HEK293 (cell line): ENCODE measurements around the gene SUPT5H.

Experiments used
- ATF2 ChIP-seq: fragments of 450-650 bp; formaldehyde crosslinking; IDR thresholded peaks from 2 replicates; pipeline ENCODE4 v1.5.1; 2016; ENCODE audit warnings: missing biosample characterization, missing genetic modification characterization, low read depth
- HIC1 ChIP-seq: fragments of 450-650 bp; formaldehyde crosslinking; IDR thresholded peaks from 2 replicates; pipeline ENCODE4 v1.5.1; 2016; ENCODE audit warnings: missing biosample characterization, missing genetic modification characterization
- HOXC10 ChIP-seq: sonication (generic); formaldehyde crosslinking; IDR thresholded peaks from 2 replicates; pipeline ENCODE4 v1.8.1; 2023; ENCODE audit warnings: mild to moderate bottlenecking, missing genetic modification reagents
- KLF1 ChIP-seq: fragments of 450-650 bp; formaldehyde crosslinking; IDR thresholded peaks from 2 replicates; pipeline ENCODE4 v1.5.1; 2016; ENCODE audit warnings: missing biosample characterization, missing genetic modification characterization
- MZF1 ChIP-seq: fragments of 450-650 bp; formaldehyde crosslinking; IDR thresholded peaks from 2 replicates; pipeline ENCODE4 v1.5.1; 2017; ENCODE audit warnings: missing biosample characterization, missing genetic modification characterization, borderline replicate concordance
- PATZ1 ChIP-seq: fragments of 450-650 bp; formaldehyde crosslinking; IDR thresholded peaks from 2 replicates; pipeline ENCODE4 v1.5.1; 2016; ENCODE audit warnings: missing biosample characterization, missing genetic modification characterization
- REST ChIP-seq: fragments of 450-650 bp; formaldehyde crosslinking; IDR thresholded peaks from 2 replicates; pipeline ENCODE4 v1.5.1; 2016; ENCODE audit warnings: missing biosample characterization, missing genetic modification characterization
- ZBTB26 ChIP-seq: fragments of 450-650 bp; formaldehyde crosslinking; optimal IDR thresholded peaks from 2 replicates; pipeline ENCODE3; 2016; ENCODE audit warnings: missing biosample characterization, mild to moderate bottlenecking, missing genetic modification characterization
- ZEB2 ChIP-seq: fragments of 450-650 bp; formaldehyde crosslinking; IDR thresholded peaks from 2 replicates; pipeline ENCODE4 v1.5.1; 2016; ENCODE audit warnings: missing biosample characterization, missing genetic modification characterization
- ZIC2 ChIP-seq: fragments of 450-650 bp; formaldehyde crosslinking; IDR thresholded peaks from 2 replicates; pipeline ENCODE4 v1.5.1; 2016; ENCODE audit warnings: missing biosample characterization, missing genetic modification characterization
- ZNF10 ChIP-seq: fragments of 450-650 bp; formaldehyde crosslinking; IDR thresholded peaks from 2 replicates; pipeline ENCODE4 v1.5.1; 2017; ENCODE audit warnings: missing biosample characterization, missing genetic modification characterization
- ZNF16 ChIP-seq: fragments of 450-650 bp; formaldehyde crosslinking; IDR thresholded peaks from 2 replicates; pipeline ENCODE4 v1.5.1; 2016; ENCODE audit warnings: low read depth, missing biosample characterization, missing genetic modification characterization
- ZNF174 ChIP-seq: fragments of 450-650 bp; formaldehyde crosslinking; IDR thresholded peaks from 2 replicates; pipeline ENCODE4 v1.5.0; 2017; ENCODE audit warnings: missing biosample characterization, mild to moderate bottlenecking, missing genetic modification characterization
- ZNF248 ChIP-seq: fragments of 450-650 bp; formaldehyde crosslinking; IDR thresholded peaks from 2 replicates; pipeline ENCODE4 v1.5.1; 2017; ENCODE audit warnings: missing biosample characterization, missing genetic modification characterization
- ZNF549 ChIP-seq: fragments of 450-650 bp; IDR thresholded peaks from 2 replicates; pipeline ENCODE4 v1.5.1; 2018; ENCODE audit warnings: missing biosample characterization, missing genetic modification characterization, mild to moderate bottlenecking, inconsistent platforms, moderate library complexity
- ZNF580 ChIP-seq: fragments of 450-650 bp; formaldehyde crosslinking; IDR thresholded peaks from 2 replicates; pipeline ENCODE4 v1.5.1; 2016; ENCODE audit warnings: missing biosample characterization, missing genetic modification characterization
- ZNF600 ChIP-seq: fragments of 450-650 bp; formaldehyde crosslinking; IDR thresholded peaks from 2 replicates; pipeline ENCODE4 v1.5.1; 2016; ENCODE audit warnings: missing biosample characterization, missing genetic modification characterization
- ZNF621 ChIP-seq: fragments of 450-650 bp; formaldehyde crosslinking; IDR thresholded peaks from 2 replicates; pipeline ENCODE4 v1.5.1; 2017; ENCODE audit warnings: missing biosample characterization, missing genetic modification characterization
- ZNF639 ChIP-seq: fragments of 450-650 bp; formaldehyde crosslinking; IDR thresholded peaks from 2 replicates; pipeline ENCODE4 v1.5.1; 2016; ENCODE audit warnings: missing biosample characterization, missing genetic modification characterization
- ZNF654 ChIP-seq: fragments of 450-650 bp; formaldehyde crosslinking; IDR thresholded peaks from 2 replicates; pipeline ENCODE4 v1.5.1; 2016; ENCODE audit warnings: low read depth, missing biosample characterization, missing genetic modification characterization
- ZNF658 ChIP-seq: fragments of 450-650 bp; formaldehyde crosslinking; IDR thresholded peaks from 2 replicates; pipeline ENCODE4; 2016; ENCODE audit warnings: missing biosample characterization, missing genetic modification characterization
- ZNF707 ChIP-seq: fragments of 450-650 bp; formaldehyde crosslinking; IDR thresholded peaks from 2 replicates; pipeline ENCODE4 v1.5.1; 2016; ENCODE audit warnings: missing biosample characterization, missing genetic modification characterization
- ZSCAN23 ChIP-seq: fragments of 450-650 bp; formaldehyde crosslinking; IDR thresholded peaks from 2 replicates; pipeline ENCODE4 v1.5.1; 2016; ENCODE audit warnings: missing biosample characterization, missing genetic modification characterization
- ZSCAN5A ChIP-seq: fragments of 450-650 bp; formaldehyde crosslinking; IDR thresholded peaks from 2 replicates; pipeline ENCODE4 v1.5.1; 2016; ENCODE audit warnings: missing biosample characterization, missing genetic modification characterization

The SUPT5H gene

GRCh38 chr19:39409208-39410016 is 36.0 kb upstream of the SUPT5H start (continued):
- TF ChIP-seq HIC1 (tag by site-specific recombination) (peak; percentile 48), MZF1 (tag by site-specific recombination) (no peak), ZNF16 (tag by site-specific recombination) (no peak), REST (tag by site-specific recombination) (no peak), ZBTB26 (peak; percentile 96), ZNF549 (tag by site-specific recombination) (no peak), ZNF174 (tag by site-specific recombination) (no peak), ZIC2 (tag by site-specific recombination) (peak; percentile 52), ATF2 (tag by site-specific recombination) (peak; percentile 99), ZNF654 (tag by site-specific recombination) (no peak; the same call in 1 of the 2 replicates), ZEB2 (tag by site-specific recombination) (peak; percentile 100), HOXC10 (no peak), ZNF248 (tag by site-specific recombination) (no peak), ZNF580 (tag by site-specific recombination) (0 out of 2 replicates have a peak, but pooled peaks have one; percentile 15), ZSCAN23 (tag by site-specific recombination) (peak; percentile 55; the same call in 1 of the 2 replicates), ZNF707 (tag by site-specific recombination) (no peak), PATZ1 (tag by site-specific recombination) (peak; percentile 92), ZNF639 (tag by site-specific recombination) (no peak; the same call in 1 of the 2 replicates), ZSCAN5A (tag by site-specific recombination) (no peak), ZNF658 (no peak), ZNF10 (no peak; the same call in 1 of the 2 replicates), ZNF621 (tag by site-specific recombination) (no peak), ZNF600 (tag by site-specific recombination) (no peak), KLF1 (tag by site-specific recombination) (peak; percentile 91)
